Tibial artery (tissue), 4 donors: ENCODE results near the gene BICDL2.
A peak's percentile ranks its signal among the peaks of the same experiment; 100 is the strongest.

Source experiments
- DNase-seq, 2 donors: peaks; one replicate each; pipeline ENCODE4 v3.0.0-alpha.2; 2019
- H3K27ac ChIP-seq, 2 donors: fragments of 200-600 bp; sonication (generic) in 1 of 2; 1 replicate in 1 of 2; 2 replicates in 1 of 2; pipeline ENCODE4 v1.5.1; 2018 to 2019; ENCODE audit warnings: mild to moderate bottlenecking in 1 of 2
- H3K27me3 ChIP-seq, 2 donors: fragments of 200-600 bp; sonication (generic) in 1 of 2; one replicate each; pipeline versions ENCODE4 v1.5.1 to v1.6.0; 2016 to 2019
- H3K36me3 ChIP-seq, 3 donors: fragments of 200-600 bp; sonication (generic) in 2 of 3; one replicate each; pipeline ENCODE4 v1.5.1; 2016 to 2019; ENCODE audit warnings: mild to moderate bottlenecking in 2 of 3
- H3K4me1 ChIP-seq, 4 donors: fragments of 200-600 bp; sonication (generic) in 2 of 4; 1 replicate in 3 of 4; 2 replicates in 1 of 4; pipeline ENCODE4 v1.5.1; 2016 to 2019
- H3K4me3 ChIP-seq, 2 donors: fragments of 200-600 bp; sonication (generic) in 1 of 2; 1 replicate in 1 of 2; 2 replicates in 1 of 2; pipeline ENCODE4 v1.5.1; 2018 to 2019; ENCODE audit warnings: mild to moderate bottlenecking in 2 of 2
- H3K9me3 ChIP-seq, 3 donors: fragments of 200-600 bp; sonication (generic) in 1 of 3; one replicate each; pipeline ENCODE4 v1.5.1; 2016 to 2019
- intact Hi-C: fragments of 100-400 bp; cut with DNase I; formaldehyde crosslinking; loops from one replicate; pipeline ENCODE4 v1.15.0; 2023; ENCODE audit warnings: low total_unique reads
- TF ChIP-seq, protein P1 (sequence below), 2 experiments: fragments of 200-600 bp in 1 of 2; fragments of 450-650 bp in 1 of 2; IDR thresholded peaks; one replicate each; pipeline ENCODE4 v1.5.1; 2017 to 2019; ENCODE audit warnings: antibody characterized with exemption in 2 of 2, mild to moderate bottlenecking in 1 of 2, moderate library complexity in 1 of 2

BICDL2 gene

DNA sequence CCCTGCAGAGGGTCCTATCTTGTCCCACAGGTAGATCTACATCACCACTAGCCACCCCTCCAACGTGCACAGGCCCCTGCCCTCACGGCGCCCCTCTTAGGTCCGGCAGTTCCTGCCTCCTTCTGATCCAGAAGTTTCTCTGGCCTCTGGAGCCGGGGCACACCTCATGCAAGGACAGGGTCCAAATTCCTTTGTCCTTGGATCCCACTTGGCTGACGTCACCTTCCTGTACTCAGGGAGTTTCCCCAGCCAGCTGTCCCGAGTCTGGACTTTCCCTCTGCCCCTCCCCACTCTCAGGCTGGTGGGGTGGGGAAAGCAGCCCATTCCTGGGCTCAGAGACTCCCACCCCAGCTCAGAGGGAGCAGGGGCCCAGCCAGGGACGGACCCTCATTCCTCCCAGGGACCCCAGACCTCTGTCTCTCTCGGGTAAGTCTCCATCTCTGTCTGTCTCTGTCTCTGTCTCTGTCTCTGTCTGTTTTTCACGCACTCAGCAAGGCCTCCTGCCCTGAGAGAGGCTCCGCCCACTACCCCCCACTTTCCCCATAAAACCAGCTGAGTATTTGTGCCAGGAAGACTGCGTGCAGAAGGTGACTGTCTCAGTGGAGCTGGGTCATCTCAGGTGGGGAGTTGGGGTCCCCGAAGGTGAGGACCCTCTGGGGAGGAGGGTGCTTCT is 28.5 kb upstream of the BICDL2 start, which contains the start of gene IL32:
Gene IL32 (plus strand): TSS at position 572 of the 673 bp plus-strand sequence. CDS start 172 bp downstream, outside the sequence.
- no peaks in the 10 kb centered on the region for H3K36me3 ChIP-seq
- peak within 1 kb of the TSS; percentile 22 to 33 for H3K4me3 ChIP-seq
- no peaks in the 10 kb centered on the region for H3K27me3 ChIP-seq
- H3K4me1 ChIP-seq = peaks cover 0 to 13% (median 8%) of the 10 kb centered on the region in 4 donors
- intact Hi-C loops = no loop called here
- DNase-seq = peak in 1 of 2 donors; percentile 58
- H3K9me3 ChIP-seq = no peaks in the 10 kb centered on the region
- TF ChIP-seq, protein P1, sequence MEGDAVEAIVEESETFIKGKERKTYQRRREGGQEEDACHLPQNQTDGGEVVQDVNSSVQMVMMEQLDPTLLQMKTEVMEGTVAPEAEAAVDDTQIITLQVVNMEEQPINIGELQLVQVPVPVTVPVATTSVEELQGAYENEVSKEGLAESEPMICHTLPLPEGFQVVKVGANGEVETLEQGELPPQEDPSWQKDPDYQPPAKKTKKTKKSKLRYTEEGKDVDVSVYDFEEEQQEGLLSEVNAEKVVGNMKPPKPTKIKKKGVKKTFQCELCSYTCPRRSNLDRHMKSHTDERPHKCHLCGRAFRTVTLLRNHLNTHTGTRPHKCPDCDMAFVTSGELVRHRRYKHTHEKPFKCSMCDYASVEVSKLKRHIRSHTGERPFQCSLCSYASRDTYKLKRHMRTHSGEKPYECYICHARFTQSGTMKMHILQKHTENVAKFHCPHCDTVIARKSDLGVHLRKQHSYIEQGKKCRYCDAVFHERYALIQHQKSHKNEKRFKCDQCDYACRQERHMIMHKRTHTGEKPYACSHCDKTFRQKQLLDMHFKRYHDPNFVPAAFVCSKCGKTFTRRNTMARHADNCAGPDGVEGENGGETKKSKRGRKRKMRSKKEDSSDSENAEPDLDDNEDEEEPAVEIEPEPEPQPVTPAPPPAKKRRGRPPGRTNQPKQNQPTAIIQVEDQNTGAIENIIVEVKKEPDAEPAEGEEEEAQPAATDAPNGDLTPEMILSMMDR (IDR thresholded peaks at IDR 0.05) = no peak
- peak within 1 kb of the TSS; percentile 8 to 28 for H3K27ac ChIP-seq

DNA sequence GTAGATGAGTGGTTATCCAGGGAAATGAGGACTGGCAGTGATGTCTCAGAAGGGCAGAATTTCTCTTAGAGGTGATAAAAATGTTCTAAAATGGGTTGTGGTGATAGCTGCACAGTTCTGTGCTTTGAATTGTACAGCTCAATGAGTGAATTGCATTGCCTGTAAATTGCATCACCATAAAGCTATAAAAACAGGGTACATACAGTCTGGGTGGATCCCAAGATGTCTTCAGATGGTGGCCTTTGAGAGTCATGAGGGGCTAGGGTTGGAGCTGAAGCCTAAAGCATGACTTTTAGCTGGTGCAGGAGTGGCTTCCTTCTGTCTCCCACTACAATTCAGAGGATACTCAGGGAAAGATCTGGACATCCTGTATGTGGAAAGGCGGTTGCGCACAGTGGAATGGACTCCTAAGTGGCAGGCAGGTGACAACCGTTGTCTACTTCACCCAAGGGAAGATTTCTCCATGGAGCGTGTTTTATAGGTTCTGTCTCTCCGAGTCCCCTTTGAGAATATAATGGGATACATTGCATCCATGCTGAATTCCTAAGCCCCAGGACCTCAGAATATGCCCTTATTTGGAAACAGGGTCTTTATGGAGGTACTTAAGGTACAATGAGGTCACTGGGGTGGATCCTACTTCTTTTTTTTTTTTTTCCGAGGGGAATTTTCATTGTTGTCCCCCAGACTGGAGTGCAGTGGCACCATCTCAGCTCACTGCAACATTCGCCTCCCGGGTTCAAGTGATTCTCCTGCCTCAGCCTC is 27.1 kb upstream of the BICDL2 start:
- TF ChIP-seq, protein P1 (IDR thresholded peaks at IDR 0.05) = no peak
- no peak overlapping the region for H3K27ac ChIP-seq
- peaks cover 0 to 24% (median 19%) of the 10 kb centered on the region in 4 donors for H3K4me1 ChIP-seq
- DNase-seq = no peak
- H3K36me3 ChIP-seq = no peaks in the 10 kb centered on the region
- peaks cover 0 to 3% of the 10 kb centered on the region in 2 donors for H3K27me3 ChIP-seq
- intact Hi-C loops = loop anchor here (5.0 kb wide), 1 partner anchor 103 kb away; no protein-coding TSS in a partner anchor
- H3K9me3 ChIP-seq = no peaks in the 10 kb centered on the region
- H3K4me3 ChIP-seq = no peak overlapping the region

DNA sequence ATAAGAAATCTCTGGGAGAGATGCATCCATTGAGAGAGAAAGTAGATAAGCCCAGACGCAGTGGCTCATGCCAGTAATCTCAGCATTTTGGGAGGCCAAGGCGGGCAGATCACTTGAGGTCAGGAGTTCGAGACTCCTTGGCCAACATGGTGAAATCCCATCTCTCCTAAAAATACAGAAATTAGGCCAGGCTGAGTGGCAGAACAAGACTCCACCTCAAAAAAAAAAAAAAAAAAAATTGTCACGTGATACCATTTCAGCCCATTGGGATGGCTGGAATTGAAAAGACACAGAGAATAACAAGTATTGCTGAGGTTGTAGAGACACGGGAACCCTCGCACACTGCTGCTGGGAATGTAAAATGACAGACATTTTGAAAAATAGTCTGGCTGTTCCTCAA is 25.8 kb upstream of the BICDL2 start:
- Histone ChIP-seq H3K4me3 (no peak overlapping the region), H3K36me3 (no peaks in the 10 kb centered on the region), H3K9me3 (no peaks in the 10 kb centered on the region), H3K27me3 (peaks cover 0 to 11% of the 10 kb centered on the region in 2 donors), H3K27ac (no peak overlapping the region), H3K4me1 (peaks cover 0 to 35% (median 27%) of the 10 kb centered on the region in 4 donors)
- TF ChIP-seq, protein P1 (IDR thresholded peaks at IDR 0.05) = no peak
- intact Hi-C loops = loop anchor here (5.0 kb wide), 1 partner anchor 105 kb away; no protein-coding TSS in a partner anchor
- no peak for DNase-seq

DNA sequence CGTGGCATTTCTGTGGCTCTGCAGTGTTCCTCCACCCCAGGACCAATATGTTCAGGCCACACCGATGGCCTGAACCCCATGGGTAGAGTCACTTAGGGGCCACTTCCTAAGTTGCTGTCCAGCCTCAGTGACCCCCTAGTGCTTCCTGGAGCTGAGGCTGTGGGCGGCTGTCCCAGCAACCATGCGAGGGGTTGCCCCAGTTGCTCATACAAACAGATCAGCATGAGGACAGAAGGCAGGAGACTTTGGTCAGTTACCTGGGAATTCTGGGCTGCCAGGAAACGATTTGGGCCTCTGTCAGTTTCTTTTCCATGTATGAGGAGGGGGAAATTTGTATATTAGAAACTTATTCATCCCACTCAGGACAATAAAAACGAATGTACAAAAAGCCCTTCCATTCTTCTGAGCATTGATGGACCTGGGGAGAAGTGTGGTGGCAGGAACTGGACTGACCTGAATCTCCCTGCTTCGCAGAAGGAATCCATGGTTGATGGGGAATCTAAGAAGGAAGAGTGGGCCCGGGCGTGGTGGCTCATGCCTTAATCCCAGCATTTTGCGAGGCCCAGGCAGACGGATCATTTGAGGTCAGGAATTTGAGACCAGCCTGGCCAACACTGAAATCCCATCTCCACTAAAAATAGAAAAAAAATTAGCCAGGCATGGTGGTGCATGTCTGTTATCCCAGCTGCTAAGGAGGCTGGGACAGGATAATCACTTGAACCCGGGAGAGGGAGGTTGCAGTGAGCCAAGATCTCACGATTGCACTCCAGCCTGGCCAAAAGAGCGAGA is 23.8 kb upstream of the BICDL2 start:
- intact Hi-C loops = loop anchor here (5.0 kb wide), 1 partner anchor 107 kb away; no protein-coding TSS in a partner anchor
- H3K4me1 ChIP-seq = peaks cover 0 to 32% (median 25%) of the 10 kb centered on the region in 4 donors
- H3K36me3 ChIP-seq = no peaks in the 10 kb centered on the region
- TF ChIP-seq, protein P1 (IDR thresholded peaks at IDR 0.05) = no peak
- H3K27me3 ChIP-seq = peaks cover 0 to 11% of the 10 kb centered on the region in 2 donors
- no peak overlapping the region for H3K27ac ChIP-seq
- no peak for DNase-seq
- no peaks in the 10 kb centered on the region for H3K9me3 ChIP-seq
- H3K4me3 ChIP-seq = no peak overlapping the region

DNA sequence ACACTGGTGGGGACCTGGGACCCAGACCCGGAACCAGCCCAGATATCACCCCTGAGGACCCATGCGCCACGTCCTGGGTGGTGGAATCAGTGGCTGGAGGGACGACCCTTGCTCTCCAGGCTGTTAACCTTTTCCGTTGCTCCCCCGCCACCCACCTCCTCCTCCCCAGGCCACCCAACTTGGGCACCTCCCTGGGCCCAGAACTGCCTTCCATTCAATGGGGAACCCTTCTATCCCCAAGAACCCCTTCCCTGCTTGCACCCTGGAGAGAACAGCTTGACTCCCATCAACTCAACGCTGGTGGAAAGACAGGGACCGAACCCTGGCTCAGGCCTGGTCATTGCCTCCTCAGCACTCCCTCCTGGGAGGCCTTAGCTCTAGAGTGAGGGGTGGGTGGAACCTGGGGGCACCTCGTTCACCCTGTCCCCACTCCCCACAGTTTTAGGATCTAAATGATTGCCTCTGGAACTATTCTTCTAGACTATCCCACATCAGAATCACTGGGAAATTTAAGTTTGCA is 23.0 kb upstream of the BICDL2 start:
- Histone ChIP-seq H3K27ac (peak overlapping the region; percentile 52 to 55), H3K4me3 (peak overlapping the region; percentile 56 to 73), H3K4me1 (peaks cover 0 to 24% (median 20%) of the 10 kb centered on the region in 4 donors), H3K27me3 (peaks cover 0 to 11% of the 10 kb centered on the region in 2 donors), H3K36me3 (no peaks in the 10 kb centered on the region), H3K9me3 (no peaks in the 10 kb centered on the region)
- DNase-seq = no peak
- intact Hi-C loops = loop anchor here (5.0 kb wide), 2 partner anchors 63 to 108 kb away; no protein-coding TSS in a partner anchor
- TF ChIP-seq, protein P1 (IDR thresholded peaks at IDR 0.05) = no peak
